CD4-positive, alpha-beta T cell treated with Interferon gamma for 1 hour (primary cell): ENCODE measurements around the gene LTBP3.
"Not testable (repeated sequence)": the region's sequence is repeated elsewhere in the genome, so short reads cannot be mapped to it uniquely, and the experiment has no call there.

Source experiments
- DNase-seq: peaks from one replicate; pipeline ENCODE4 v3.0.0-alpha.2; 2020

The LTBP3 gene

DNA sequence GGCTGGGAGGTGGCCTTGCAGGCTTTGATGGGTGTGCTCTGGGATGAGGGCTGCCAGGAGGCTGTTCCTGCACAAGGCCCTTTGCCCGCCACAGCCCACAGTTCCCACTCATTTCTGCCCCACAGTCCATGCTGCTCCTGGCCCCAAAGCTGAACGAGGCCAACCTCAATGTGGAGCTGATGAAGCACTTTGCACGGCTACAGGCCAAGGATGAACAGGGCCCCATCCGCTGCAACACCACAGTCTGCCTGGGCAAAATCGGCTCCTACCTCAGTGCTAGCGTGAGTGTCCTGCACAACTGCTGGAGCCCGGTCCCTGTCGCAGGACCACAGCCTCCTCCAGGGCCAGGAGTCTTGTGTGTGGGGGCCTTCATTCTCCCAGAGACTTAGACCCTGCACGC lies 23.1 kb downstream of the LTBP3 start:
- no peak for DNase-seq

DNA sequence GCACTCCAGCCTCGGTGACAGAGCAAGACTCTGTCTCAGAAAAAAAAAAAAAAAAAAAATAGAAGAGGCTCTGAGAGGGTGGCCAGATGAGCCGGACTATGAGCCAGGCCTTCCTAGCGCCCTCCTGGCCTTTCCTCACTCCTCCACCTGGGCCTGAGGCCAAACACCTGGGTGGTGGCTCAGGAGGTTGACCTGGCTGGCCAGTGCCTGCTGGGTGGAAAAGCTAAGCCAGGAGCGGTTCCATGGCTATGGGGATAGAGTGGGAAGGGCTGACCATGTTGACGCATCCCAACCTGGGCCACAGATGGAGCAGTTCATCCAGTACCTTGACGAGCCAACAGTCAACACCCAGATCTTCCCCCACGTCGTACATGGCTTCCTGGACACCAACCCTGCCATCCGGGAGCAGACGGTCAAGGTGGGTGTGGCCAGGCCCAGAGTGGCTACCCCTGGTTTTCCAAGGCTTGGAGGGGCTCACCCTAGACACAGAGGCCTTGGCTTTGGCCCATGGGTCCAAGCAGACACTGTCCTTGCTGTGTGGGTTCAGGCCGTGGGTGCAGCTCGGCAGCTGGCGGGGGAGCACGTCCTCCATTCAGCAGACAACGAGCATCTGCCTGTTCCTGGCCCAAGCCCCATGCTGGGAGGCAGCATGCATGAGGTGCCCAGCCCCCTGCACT lies 25.6 kb downstream of the LTBP3 start:
- DNase-seq, result no peak

DNA sequence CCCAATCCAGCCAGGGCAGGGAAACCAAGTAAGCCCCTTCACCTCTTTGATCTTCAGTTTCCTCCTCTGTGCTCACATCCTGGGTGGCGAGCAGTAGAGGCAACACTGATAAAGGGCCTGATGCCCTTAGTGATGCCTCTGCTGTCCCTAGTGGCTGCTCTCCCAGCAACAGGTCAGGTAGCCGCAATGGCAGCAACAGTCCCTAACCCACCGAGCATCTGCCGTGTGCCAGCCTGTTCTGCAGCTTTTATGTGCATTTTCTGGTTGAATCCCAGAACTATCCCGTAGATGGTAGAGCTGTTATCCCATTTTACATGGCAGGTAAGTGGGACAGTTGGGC lies 28.0 kb downstream of the LTBP3 start:
- DNase-seq, result no peak

DNA sequence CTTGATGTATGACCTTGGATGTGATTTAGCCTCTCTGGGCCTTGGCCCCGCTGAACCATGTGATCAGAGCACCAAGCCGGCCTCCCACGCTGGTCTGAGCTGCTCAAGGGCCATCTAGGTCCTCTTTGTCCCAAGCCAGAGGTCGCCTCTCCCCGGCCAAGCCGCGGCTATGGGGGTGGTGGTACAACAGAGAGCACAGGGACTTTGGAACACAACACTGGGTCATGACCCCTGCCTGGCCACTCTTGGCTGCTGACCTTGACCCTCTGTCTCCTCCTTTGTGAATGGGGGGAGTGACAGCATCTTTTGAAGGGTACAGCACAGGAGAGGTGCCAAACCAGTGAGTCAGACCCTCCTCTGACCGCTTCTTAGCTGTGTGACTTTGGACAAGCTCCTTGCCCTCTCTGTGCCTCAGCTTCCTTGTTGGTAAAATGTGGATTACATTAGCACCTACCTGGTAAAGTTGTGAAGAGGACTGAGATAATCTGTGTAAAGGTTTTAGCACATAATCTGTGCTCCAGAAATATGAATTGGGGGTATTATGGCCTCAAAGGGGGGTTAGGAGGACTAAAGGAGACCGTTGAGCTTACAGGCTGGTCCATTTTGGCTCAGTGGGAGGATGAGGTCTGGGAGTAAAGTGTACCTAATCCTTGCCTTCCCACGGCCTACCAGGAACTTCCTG lies 28.5 kb downstream of the LTBP3 start:
- no peak for DNase-seq

DNA sequence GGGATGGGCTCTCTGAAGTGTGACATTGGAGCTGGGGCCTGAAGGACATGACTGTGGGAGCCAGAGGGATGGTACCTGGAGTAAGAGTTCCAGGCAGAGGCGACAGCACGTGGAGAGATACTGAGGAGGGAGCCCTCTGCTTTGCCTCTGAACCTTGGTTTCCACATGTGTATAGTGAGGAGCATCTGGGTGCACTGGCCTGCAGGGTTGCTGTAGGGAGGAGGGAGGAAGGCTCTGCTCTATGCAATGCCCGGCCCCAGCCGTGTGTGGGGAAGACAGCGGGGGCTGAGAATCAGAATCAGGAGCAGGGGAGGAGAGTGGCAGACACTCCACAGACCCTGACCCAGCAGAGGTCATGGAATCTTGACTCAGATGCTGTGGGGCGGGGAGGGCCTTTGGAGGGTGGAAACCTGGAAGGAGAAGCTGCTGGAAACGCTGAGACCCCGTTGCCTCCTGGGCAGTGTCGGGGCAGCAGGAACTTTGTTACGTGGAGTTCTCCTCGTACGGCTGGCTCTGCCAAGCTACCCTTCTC lies 29.3 kb downstream of the LTBP3 start:
- no peak for DNase-seq

DNA sequence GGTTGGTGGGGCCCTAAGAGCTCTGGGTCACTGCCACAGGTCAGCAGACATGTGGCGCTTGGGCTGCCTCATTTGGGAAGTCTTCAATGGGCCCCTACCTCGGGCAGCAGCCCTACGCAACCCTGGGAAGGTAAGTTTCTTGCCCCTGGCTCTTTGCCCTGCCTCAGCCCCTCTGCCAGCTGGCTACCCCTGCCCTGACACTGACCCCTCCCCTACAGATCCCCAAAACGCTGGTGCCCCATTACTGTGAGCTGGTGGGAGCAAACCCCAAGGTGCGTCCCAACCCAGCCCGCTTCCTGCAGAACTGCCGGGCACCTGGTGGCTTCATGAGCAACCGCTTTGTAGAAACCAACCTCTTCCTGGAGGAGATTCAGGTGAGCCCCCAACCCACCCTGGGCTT lies 31.4 kb downstream of the LTBP3 start:
- DNase-seq, result no peak

DNA sequence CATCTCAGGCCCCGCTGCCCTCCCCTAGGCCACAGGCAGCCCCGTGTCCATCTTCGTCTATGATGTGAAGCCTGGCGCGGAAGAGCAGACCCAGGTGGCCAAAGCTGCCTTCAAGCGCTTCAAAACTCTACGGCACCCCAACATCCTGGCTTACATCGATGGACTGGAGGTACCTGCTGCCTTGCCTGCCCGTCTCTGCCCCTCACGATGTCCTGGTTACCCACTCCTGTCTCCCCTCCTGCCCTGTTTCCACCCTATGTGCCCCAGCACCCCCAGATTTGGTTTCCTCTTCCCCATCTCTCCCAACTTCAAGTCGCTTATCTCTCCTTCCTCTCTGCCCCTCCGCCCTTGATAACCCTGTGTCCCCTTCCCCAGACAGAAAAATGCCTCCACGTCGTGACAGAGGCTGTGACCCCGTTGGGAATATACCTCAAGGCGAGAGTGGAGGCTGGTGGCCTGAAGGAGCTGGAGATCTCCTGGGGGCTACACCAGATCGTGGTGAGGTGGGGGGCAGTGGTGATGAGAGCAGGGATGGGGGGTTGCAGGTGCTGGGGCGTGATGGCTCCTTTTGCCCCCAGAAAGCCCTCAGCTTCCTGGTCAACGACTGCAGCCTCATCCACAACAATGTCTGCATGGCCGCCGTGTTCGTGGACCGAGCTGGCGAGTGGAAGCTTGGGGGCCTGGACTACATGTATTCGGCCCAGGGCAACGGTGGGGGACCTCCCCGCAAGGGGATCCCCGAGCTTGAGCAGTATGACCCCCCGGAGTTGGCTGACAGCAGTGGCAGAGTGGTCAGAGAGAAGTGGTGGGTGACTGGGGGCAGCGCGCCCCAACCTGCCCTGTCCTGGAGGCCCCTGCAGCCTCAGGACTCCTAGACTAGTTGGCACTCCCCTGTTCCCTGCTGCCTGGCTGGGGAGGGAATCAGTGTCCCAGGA lies 32.3 kb downstream of the LTBP3 start:
- DNase-seq, result no peak

DNA sequence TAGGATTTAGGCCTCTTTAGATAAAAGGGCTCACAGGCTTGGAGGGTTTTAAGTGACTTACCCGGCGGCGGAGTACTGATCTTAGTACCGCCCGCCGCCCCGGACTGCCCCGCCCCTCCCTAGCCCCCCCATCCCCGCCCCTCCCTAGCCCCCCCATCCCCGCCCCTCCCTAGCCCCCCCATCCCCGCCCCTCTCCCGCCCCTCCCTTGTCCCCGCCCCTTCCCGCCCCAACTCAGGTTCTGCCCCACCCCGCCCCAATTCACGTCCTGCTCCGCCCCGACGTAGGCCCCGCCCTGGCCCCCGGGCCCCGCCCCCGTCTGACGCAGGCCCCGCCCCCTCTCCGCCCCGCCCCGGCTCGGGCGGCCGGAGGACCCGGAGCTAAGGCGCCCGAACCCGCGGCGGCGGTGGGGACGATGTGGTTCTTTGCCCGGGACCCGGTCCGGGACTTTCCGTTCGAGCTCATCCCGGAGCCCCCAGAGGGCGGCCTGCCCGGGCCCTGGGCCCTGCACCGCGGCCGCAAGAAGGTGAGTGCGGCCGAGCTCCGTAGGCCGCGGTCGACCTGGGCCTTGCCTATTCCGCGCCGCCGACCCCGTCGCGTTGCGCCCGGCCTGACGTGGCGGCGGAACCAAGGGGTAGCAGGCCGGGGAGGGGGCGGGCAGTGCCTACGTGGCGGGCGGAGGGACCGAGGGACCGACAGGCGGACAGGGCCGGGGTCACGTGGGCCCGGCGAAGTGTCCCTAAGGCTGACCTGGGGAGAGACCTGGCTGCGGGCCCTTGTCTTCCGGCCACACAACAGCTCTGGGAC lies 33.2 kb downstream of the LTBP3 start, which contains the start of gene SCYL1:
TSS of gene SCYL1 (plus strand) at position 343 of the 805 bp plus-strand sequence. CDS start at position 414, 71 bp downstream.
- DNase-seq, result peak; percentile 76

DNA sequence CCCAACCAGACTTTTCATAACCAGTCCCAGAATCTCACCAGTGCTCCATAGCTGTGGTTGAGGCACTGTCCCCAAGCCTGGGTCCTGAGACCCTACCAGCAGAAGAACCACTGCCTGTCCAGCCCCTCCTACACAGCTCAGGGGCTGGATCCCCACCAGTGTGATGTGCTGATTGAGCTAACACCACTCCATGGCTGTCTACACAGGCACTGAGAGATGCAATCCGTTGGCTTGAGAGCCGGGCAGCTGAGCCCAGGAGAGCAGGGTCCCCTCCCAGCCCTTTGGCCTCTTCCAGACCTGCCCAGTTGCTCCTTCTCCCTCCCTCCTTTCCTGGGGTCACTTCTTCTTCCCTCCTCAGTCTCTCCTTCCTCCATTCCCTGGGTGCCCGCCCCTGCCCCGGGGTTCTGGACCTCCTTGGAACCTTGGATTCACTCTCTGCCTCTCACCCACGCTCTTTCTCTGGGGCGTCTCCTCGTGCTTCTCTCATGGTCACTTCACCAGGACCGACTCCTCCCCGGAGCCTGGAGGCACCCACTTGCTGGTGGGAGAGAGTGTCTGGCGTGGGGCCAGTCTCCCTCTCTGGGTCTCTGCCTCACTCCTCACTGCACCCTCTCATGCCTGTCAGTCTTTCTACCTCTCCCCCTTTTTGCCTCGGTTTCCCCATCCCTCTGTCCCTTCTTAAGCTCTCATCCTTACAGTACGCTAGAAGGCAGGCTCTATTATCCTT lies 34.0 kb downstream of the LTBP3 start:
- DNase-seq, result no peak

DNA sequence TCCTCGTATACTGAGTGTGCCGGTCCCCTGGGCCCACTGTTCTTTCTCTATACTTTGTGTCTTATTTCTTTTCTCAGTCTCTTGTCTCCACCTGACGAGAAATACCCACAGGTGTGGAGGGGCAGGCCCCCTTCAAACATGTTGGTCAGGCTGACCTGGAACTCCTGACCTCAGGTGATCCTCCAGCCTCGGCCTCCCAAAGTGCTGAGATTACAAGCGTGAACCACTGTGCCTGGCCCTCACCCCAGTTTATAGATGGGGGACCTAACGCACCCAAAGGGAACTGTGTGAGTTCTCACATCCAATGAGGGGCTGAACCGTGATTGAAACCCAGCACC lies 34.6 kb downstream of the LTBP3 start:
- not testable (repeated sequence) for DNase-seq

DNA sequence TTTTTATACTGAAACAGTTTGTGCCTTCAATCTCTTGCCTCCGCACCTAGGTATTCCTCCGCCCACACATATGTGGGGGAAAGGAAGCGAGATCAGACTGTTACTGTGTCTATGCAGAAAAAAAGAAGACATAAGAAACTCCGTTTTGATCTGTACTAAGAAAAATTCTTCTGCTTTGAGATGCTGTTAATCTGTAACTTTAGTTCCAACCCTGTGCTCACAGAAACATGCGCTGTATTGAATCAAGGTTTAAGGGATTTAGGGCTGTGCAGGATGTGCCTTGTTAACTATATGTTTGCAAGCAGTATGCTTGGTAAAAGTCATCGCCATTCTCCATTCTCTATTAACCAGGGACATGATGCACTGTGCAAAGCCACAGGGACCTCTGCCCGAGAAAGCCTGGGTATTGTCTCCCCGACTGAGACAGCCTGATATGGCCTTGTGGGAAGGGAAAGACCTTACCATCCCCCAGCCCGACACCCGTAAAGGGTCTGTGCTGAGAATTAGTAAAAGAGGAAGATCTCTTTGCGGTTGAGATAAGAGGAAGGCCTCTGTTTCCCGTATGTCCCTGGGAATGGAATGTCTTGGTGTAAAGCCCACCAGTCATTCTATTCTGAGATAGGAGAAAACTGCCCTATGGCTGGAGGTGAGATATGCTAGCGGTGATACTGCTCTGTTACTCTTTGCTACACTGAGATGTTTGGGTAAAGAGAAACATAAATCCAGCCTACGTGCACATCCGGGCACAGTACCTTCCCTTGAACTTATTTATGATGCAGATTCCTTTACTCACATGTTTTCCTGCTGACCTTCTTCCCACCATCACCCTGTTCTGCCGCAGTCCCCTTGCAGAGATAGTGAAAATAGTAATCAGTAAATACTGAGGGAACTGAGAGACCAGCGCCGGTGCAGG lies 35.2 kb downstream of the LTBP3 start:
- not testable (repeated sequence) for DNase-seq

DNA sequence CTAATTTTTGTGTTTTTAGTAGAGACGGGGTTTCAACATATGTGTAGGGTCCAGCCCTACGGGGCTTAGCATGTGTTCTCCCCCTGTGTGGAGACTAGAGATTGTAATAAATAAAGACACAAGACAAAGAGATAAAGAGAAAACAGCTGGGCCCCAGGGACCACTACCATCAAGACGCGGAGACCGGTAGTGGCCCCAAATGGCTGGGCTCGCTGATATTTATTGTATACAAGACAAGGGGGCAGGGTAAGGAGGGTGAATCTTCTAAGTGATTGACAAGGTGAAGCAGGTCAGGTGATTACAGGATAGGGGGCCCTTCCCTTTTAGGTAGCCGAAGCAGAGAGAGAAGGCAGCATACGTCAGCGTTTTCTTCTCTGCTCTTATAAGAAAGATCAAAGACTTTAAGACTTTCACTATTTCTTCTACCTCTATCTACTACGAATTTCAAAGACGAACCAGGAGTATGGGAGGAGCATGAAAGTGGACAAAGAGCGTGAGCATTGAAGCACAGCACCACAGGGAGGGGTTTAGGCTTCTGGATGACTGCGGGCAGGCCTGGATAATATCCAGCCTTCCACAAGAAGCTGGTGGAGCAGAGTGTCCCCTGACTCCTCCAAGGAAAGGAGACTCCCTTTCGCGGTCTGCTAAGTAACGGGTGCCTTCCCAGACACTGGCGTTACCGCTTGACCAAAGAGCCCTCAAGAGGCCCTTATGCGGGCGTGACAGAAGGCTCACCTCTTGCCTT lies 36.2 kb downstream of the LTBP3 start:
- DNase-seq, result peak; percentile 43

DNA sequence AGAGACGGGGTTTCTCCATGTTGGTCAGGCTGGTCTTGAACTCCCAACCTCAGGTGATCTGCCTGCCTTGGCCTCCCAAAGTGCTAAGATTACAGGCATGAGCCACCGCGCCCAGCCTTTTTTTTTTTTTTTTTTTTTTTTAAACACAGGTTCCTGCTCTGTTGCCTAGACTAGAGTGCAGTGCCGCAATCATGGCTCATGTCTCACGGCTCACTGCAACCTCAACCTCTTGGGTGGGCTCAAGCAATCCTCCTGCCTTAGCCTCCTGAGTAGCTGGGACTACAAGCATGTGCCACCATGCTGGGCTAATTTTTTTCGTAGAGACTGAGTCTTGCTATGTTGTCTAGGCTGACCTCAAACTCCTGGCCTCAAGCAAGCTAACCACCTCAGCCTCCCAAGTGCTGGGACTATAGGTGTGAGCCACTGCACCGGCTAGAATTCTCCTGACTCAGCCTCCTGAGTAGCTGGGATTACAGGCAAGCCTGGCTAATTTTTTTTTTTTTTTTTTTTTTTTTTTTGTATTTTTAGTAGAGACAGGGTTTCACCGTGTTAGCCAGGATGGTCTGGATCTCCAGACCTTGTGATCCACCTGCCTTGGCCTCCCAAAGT lies 39.1 kb downstream of the LTBP3 start:
- DNase-seq, result not testable (repeated sequence)

DNA sequence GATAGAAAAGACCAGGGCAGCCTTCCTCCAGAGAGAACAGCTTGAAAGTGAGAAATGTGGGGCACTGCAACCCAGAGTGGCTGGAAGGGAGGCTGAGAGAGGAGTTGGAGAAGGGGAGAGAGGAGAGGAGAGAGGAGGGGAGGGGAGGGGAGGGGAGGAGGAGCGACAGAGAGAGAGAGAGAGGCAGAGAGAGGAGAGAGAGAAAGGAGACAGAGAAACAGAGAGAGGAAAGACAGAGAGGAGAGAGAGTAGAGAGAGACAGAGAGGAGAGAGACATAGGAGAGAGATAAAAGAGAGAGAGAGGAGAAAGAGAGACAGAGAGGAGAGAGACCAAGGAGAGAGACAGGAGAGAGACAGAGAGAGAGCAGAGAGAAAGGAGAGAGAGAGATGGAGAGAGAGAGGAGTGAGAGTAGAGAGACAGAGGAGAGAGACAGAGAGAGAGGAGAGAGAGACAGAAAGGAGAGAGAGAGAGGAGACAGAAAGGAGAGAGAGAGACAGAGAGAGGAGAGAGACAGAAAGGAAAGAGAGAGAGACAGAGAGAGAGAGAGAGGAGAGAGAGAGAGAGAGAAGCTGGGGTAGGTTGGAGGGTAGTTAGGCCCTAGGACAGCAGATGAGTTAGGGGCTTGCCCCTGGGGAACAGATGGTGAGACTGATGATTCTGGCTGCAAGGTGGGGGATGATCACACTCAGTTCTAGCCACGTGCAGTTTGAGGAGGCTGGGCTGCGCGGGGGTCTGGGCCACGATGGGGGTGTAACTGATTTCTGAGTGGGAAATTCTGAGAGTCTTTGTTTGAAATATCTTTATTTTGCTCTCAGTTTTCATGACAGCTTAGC lies 41.8 kb downstream of the LTBP3 start:
- DNase-seq, result no peak

DNA sequence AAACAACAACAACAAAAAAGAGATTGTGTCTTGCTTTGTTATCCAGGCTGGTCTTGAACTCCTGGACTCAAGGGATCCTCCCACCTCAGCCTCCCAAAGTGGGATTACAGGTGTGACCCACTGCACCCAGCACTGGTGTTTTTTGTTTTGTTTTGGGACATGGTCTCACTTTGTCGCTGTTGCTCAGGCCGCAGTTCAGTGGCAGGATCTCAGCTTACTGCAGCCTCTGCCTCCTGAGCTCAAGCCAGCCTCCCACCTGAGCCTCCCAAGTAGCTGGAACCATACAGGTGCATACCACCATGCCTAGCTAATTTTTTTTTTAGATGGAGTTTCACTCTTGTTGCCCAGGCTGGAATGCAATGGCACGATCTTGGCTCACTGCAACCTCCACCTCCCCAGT lies 45.8 kb downstream of the LTBP3 start:
- not testable (repeated sequence) for DNase-seq

DNA sequence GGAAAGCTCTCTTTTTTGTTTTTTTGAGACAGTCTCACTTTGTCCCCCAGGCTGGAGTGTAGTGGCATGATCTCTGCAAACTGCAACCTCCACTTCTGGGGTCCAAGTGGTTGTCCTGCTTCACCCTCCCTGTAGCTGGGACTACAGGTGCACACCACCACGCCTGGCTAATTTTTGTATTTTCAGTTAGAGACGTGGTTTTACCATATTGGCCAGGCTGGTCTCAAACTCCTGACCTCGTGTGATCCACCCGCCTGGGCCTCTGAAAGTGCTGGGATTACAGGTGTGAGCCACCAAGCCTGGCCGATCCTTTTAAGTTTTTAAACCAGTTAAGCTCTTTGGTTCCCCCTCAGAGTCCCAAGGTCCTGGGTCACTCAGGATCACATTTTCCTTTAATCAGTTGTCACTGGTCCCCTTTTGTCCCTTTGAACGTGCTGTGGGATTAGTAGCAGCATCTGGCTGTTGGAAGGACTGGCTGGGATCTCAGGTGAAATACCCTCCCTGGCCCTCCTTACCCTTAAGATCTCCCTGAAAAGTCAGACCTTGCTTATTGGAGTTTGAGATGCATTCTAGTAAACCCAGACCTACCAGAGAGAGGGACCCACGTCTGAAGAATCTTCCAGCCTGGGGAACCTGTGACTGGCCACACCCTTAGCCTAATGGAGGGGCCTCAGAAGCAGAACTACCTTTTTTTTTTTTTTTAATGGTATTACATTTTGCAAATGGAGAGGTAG lies 51.2 kb downstream of the LTBP3 start:
- DNase-seq, result peak; percentile 80

DNA sequence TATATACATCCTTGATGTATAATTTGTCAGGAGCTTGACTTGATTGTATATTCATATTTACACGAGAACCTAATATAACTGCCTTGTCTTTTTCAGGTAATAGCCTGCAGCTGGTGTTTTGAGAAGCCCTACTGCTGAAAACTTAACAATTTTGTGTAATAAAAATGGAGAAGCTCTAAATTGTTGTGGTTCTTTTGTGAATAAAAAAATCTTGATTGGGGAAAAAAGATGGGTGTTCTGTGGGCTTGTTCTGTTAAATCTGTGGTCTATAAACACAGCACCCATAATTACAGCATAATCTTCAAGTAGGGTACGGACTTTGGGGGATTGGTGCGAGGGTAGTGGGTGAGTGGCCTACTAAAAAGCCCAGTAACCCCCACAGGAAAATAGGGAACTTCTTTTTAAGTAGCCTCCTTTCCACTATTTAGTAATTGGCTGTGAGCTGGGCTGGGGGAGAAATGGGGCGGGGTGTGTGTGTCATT lies 51.8 kb downstream of the LTBP3 start:
- no peak for DNase-seq
